HepG2 (cell line): Measurements from ENCODE around the gene ARIH2. TPM values are rescaled to one million over a fixed set of nuclear protein-coding genes. Genes with fewer than 3 reads are reported as not detected.

Source experiments
- ARID2 ChIP-seq: sonication (generic); formaldehyde crosslinking; IDR thresholded peaks from 2 replicates; pipeline ENCODE4 v1.8.1; 2022; ENCODE audit warnings: mild to moderate bottlenecking, missing genetic modification reagents, borderline replicate concordance
- KDM6A ChIP-seq: IDR thresholded peaks from 2 replicates; pipeline ENCODE4 v1.6.1; 2016; ENCODE audit warnings: low read depth
- MLXIP ChIP-seq: sonication (generic); formaldehyde crosslinking; IDR thresholded peaks from 2 replicates; pipeline ENCODE4 v1.9.0; 2021; ENCODE audit warnings: missing genetic modification reagents, borderline replicate concordance
- MTERF4 ChIP-seq: sonication (generic); formaldehyde crosslinking; IDR thresholded peaks from 2 replicates; pipeline ENCODE4 v1.8.0; 2023; ENCODE audit warnings: mild to moderate bottlenecking, missing genetic modification reagents
- MTF2 ChIP-seq: sonication (generic); formaldehyde crosslinking; IDR thresholded peaks from 2 replicates; pipeline ENCODE4 v1.5.0; 2020; ENCODE audit warnings: missing genetic modification reagents, borderline replicate concordance
- NRL ChIP-seq: sonication (generic); formaldehyde crosslinking; IDR thresholded peaks from 2 replicates; pipeline ENCODE4 v1.5.0; 2020; ENCODE audit warnings: missing genetic modification reagents, mild to moderate bottlenecking, moderate library complexity, borderline replicate concordance
- SMARCE1 ChIP-seq: fragments of 450-650 bp; IDR thresholded peaks from 2 replicates; pipeline ENCODE4 v1.6.1; 2017; ENCODE audit warnings: borderline replicate concordance
- SYNCRIP ChIP-seq: fragments of 200-400 bp; formaldehyde crosslinking; IDR thresholded peaks from 2 replicates; pipeline ENCODE4 v1.6.1; 2018; ENCODE audit warnings: mild to moderate bottlenecking, low read depth, low read length; ENCODE audit not compliant: insufficient read depth
- ZBTB25 ChIP-seq: IDR thresholded peaks from 2 replicates; pipeline ENCODE4 v1.6.1; 2018; ENCODE audit warnings: missing genetic modification reagents
- ZBTB8A ChIP-seq: sonication (generic); formaldehyde crosslinking; IDR thresholded peaks from 2 replicates; pipeline ENCODE4 v1.4.0; 2020; ENCODE audit warnings: mild to moderate bottlenecking, low read depth, missing genetic modification reagents, borderline replicate concordance
- ZFP1 ChIP-seq: IDR thresholded peaks from 2 replicates; pipeline ENCODE4 v1.6.1; 2016
- ZNF143 ChIP-seq: sonication (generic); formaldehyde crosslinking; IDR thresholded peaks from 2 replicates; pipeline ENCODE4 v1.4.0; 2020; ENCODE audit warnings: missing genetic modification reagents
- ZNF292 ChIP-seq: sonication (generic); formaldehyde crosslinking; IDR thresholded peaks from 2 replicates; pipeline ENCODE4 v1.8.1; 2022; ENCODE audit warnings: mild to moderate bottlenecking, low read depth, missing genetic modification reagents, borderline replicate concordance
- ZNF414 ChIP-seq: sonication (generic); formaldehyde crosslinking; IDR thresholded peaks from 2 replicates; pipeline ENCODE4 v1.5.0; 2020; ENCODE audit warnings: missing genetic modification reagents
- ZNF766 ChIP-seq: sonication (generic); formaldehyde crosslinking; IDR thresholded peaks from 2 replicates; pipeline ENCODE4 v1.5.0; 2020; ENCODE audit warnings: missing genetic modification reagents, borderline replicate concordance
- ZNF772 ChIP-seq: sonication (generic); formaldehyde crosslinking; IDR thresholded peaks from 2 replicates; pipeline ENCODE4 v1.5.0; 2020; ENCODE audit warnings: mild to moderate bottlenecking, missing genetic modification reagents
- ZNF850 ChIP-seq: sonication (generic); formaldehyde crosslinking; conservative IDR thresholded peaks from 2 replicates; pipeline ENCODE4 v1.9.0; 2021; ENCODE audit warnings: mild to moderate bottlenecking, missing genetic modification reagents
- ZNF878 ChIP-seq: sonication (generic); formaldehyde crosslinking; IDR thresholded peaks from 2 replicates; pipeline ENCODE4 v1.8.1; 2023; ENCODE audit warnings: mild to moderate bottlenecking, missing genetic modification reagents, moderate library complexity
- polyA plus RNA-seq, 8 experiments: library from polyadenylated mRNA; depleted of rRNA in 3 of 8; stranded (reverse) in 7 of 8; unstranded in 1 of 8; fragments of >200 nt; fragmentation: Illumina TruSeq in 4 of 8; extraction: Trizol in 4 of 8; gene quantifications; 2 replicates each; pipeline versions ENCODE4 v1.2.1 to v1.2.3, GENCODE V29; 2011 to 2016; ENCODE audit warnings: low read depth in 4 of 8, missing spikeins in 1 of 8, mixed read lengths in 1 of 8; ENCODE audit not compliant: insufficient read depth in 1 of 8
- total RNA-seq, 5 experiments: library from RNA; depleted of rRNA; stranded (reverse); fragments of >200 nt; fragmentation: Illumina TruSeq; extraction: Trizol; gene quantifications; 2 replicates each; pipeline ENCODE4 v1.2.3, GENCODE V29; 2016; ENCODE audit warnings: low read depth in 1 of 5
- TF ChIP-seq, protein P1 (sequence below): sonication (generic); formaldehyde crosslinking; IDR thresholded peaks from 2 replicates; pipeline ENCODE4 v1.8.0; 2022; ENCODE audit warnings: mild to moderate bottlenecking, missing genetic modification reagents, borderline replicate concordance
- TF ChIP-seq, protein P2 (sequence below): IDR thresholded peaks from 2 replicates; pipeline ENCODE4 v1.6.1; 2016; ENCODE audit warnings: mild to moderate bottlenecking, missing biosample characterization, missing genetic modification reagents

The ARIH2 gene
- total and polyA plus RNA-seq, 2 of the 13 experiments (the other 11 are each of a cell fraction or from before 2014, with no cell fraction given), result 64.8 to 83.3 TPM

DNA sequence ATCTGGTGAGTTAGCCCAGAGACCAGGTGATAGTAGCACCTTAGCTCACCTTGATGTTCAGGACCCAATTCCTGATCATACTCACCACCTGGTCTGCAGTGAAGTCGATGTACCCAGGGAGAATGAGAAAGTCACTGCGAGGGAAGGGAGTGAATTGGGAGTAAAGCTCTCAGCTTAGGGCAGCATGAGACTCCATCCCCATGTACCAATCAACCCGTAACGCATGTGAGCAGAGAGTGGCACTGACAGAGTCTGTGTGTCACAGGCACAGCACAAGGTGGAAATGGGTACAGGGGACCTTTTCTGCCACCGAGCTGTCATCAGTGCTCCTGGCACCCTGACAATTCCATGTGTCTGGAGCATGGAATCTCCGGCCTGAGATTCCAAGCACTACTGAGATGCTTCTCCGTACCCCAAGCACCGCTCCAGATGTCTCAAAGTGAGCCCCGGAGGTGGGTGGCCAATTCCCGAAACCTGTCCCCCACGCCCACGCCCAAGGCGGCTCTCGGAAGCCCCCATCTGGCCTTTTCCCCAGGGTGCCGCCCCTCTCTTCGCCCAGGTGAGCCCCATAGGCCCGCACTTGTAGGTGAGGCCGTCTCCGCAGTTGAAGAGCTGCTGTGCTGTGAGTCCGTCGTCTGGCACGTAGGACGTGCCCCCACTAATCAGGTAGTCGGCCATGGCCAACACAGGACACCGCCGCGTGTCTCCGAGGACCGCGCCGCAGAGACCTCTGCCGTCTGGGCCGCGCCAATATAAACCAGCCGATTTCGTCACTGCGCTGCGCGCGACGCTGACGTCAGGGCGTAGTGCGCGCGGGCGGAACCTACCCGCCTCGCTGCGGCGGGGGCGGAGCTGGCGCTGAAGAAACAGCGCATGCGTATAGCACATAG is 110.3 kb downstream of the ARIH2 start, which contains the start of gene IMPDH2 (continued):
- no peak for TF ChIP-seq MLXIP (CRISPR knock-in tag)
- no peak for TF ChIP-seq MTF2 (CRISPR knock-in tag)
- TF ChIP-seq, protein P1, sequence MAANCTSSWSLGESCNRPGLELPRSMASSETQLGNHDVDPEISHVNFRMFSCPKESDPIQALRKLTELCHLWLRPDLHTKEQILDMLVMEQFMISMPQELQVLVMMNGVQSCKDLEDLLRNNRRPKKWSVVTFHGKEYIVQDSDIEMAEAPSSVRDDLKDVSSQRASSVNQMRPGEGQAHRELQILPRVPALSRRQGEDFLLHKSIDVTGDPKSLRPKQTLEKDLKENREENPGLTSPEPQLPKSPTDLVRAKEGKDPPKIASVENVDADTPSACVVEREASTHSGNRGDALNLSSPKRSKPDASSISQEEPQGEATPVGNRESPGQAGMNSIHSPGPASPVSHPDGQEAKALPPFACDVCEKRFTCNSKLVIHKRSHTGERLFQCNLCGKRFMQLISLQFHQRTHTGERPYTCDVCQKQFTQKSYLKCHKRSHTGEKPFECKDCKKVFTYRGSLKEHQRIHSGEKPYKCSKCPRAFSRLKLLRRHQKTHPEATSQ (CRISPR knock-in tag), result peak; percentile 28; the same call in 1 of the 2 replicates
- peak; percentile 97; the same call in 1 of the 2 replicates for TF ChIP-seq NRL (CRISPR knock-in tag)
- no peak for TF ChIP-seq SYNCRIP
- TF ChIP-seq ZNF878 (CRISPR knock-in tag), result no peak; the same call in 1 of the 2 replicates
- TF ChIP-seq ZNF143 (CRISPR knock-in tag), result no peak
- TF ChIP-seq ZNF414 (CRISPR knock-in tag), result peak; percentile 91; the same call in 1 of the 2 replicates
- TF ChIP-seq ZNF766 (CRISPR knock-in tag), result peak; percentile 81; the same call in 1 of the 2 replicates
- peak; percentile 92; the same call in 1 of the 2 replicates for TF ChIP-seq ZNF772
- no peak for TF ChIP-seq ZNF292 (CRISPR knock-in tag)
- TF ChIP-seq MTERF4, result peak; percentile 72; the same call in 1 of the 2 replicates
- TF ChIP-seq, protein P2, sequence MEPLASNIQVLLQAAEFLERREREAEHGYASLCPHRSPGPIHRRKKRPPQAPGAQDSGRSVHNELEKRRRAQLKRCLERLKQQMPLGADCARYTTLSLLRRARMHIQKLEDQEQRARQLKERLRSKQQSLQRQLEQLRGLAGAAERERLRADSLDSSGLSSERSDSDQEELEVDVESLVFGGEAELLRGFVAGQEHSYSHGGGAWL, result peak; percentile 90; the same call in 1 of the 2 replicates
- 0 out of 2 replicates have a peak, but pooled peaks have one; percentile 10 for TF ChIP-seq KDM6A (CRISPR knock-in tag)
- TF ChIP-seq ZBTB8A (CRISPR knock-in tag), result peak; percentile 75; the same call in 1 of the 2 replicates
- TF ChIP-seq ZBTB25 (CRISPR knock-in tag), result peak; percentile 93
- peak; percentile 39; the same call in 1 of the 2 replicates for TF ChIP-seq ARID2 (CRISPR knock-in tag)
- TF ChIP-seq SMARCE1, result no peak
- TF ChIP-seq ZNF850 (CRISPR knock-in tag), result 0 out of 2 replicates have a peak, but pooled peaks have one; percentile 34
- peak; percentile 64; the same call in 1 of the 2 replicates for TF ChIP-seq ZFP1 (CRISPR knock-in tag)
